Epithelial cell of esophagus (primary cell): ENCODE measurements around the gene SH2B2.

Experiments used
- DNase-seq: peaks from one replicate; pipeline ENCODE4 v3.0.0; 2010; ENCODE audit warnings: low read depth
- H3K4me3 ChIP-seq: 2 replicates; pipeline ENCODE4 v1.5.1; 2011; ENCODE audit warnings: mild to moderate bottlenecking, low read length, control low read depth
- TF ChIP-seq, protein P1 (sequence below): IDR thresholded peaks from 2 replicates; pipeline ENCODE4 v1.5.1; 2011; ENCODE audit warnings: low read depth, mild to moderate bottlenecking, low read length, control low read depth, inconsistent platforms; ENCODE audit not compliant: insufficient read depth; ENCODE audit errors: missing control alignments

Gene SH2B2

DNA sequence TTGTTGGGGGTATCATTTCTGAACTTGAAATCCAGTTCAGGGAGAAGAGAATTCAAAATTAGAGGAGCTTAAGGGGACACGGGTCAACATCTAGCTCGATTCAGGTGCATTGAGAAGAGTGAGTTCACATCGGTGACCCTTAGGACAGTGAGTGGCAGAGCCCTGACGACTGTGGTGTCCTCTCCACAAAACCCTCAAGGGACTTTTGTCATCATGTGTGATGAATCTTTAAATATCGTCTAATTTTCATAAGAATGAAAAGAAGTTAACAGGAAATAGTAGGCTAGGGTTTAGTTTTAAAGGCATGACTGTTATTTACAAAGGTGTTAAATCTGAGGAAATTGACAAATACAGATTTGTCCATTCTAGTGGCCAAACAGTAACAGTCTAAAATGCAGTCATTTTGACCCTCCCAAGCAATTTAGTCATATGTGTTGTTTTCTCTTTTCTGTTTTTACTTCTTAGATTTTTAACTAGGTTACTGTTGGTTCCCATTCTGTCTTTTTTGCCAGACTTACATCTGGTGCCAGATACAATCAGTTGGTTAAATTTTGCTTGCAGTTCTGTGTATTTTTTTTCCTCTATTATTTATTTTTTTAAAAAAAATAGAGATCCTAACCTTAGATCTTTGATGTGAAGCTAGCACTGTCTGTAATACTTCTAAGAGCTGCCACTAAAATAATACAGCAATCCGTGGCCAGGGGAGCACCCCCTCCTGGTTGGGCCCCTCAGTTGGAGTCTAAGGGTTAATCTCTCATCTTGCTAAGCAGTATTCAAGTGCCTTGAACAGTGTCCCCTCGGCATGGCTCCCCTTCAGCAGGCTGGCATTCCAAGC is 34.9 kb upstream of the SH2B2 start:
- TF ChIP-seq, protein P1, sequence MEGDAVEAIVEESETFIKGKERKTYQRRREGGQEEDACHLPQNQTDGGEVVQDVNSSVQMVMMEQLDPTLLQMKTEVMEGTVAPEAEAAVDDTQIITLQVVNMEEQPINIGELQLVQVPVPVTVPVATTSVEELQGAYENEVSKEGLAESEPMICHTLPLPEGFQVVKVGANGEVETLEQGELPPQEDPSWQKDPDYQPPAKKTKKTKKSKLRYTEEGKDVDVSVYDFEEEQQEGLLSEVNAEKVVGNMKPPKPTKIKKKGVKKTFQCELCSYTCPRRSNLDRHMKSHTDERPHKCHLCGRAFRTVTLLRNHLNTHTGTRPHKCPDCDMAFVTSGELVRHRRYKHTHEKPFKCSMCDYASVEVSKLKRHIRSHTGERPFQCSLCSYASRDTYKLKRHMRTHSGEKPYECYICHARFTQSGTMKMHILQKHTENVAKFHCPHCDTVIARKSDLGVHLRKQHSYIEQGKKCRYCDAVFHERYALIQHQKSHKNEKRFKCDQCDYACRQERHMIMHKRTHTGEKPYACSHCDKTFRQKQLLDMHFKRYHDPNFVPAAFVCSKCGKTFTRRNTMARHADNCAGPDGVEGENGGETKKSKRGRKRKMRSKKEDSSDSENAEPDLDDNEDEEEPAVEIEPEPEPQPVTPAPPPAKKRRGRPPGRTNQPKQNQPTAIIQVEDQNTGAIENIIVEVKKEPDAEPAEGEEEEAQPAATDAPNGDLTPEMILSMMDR, result no peak
- DNase-seq, result no peak
- H3K4me3 ChIP-seq, result no peak overlapping the region

DNA sequence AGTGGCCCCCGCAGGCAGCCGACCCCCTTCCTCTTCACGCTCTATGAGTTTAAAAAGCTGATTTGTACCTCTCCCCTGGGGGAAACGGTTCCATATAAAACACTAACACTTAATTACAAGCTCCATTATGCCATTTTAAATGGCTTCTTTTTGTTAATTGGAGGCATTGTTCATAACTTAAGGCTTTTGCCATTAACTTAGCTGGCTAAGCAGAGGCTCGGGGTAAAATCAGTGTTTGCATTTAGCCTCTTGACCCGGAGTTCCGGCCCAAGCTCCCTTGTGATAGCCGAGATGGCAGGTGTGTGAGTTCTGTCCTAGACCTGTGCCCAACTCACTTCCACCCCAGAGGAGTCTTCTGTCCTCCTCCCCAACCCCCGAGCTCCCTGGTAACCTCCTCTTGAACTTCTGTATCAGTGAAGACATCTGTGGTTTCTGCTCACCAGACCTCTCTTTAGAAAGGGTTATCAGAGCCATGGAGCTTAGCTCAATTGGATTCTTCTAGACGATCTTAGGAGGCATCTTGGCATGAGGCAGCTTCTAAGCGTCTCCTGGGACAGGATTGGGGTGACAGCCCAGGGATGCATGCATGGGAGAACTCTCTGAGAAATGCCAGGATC is 34.2 kb upstream of the SH2B2 start:
- TF ChIP-seq, protein P1, result no peak
- no peak overlapping the region for H3K4me3 ChIP-seq
- no peak for DNase-seq

DNA sequence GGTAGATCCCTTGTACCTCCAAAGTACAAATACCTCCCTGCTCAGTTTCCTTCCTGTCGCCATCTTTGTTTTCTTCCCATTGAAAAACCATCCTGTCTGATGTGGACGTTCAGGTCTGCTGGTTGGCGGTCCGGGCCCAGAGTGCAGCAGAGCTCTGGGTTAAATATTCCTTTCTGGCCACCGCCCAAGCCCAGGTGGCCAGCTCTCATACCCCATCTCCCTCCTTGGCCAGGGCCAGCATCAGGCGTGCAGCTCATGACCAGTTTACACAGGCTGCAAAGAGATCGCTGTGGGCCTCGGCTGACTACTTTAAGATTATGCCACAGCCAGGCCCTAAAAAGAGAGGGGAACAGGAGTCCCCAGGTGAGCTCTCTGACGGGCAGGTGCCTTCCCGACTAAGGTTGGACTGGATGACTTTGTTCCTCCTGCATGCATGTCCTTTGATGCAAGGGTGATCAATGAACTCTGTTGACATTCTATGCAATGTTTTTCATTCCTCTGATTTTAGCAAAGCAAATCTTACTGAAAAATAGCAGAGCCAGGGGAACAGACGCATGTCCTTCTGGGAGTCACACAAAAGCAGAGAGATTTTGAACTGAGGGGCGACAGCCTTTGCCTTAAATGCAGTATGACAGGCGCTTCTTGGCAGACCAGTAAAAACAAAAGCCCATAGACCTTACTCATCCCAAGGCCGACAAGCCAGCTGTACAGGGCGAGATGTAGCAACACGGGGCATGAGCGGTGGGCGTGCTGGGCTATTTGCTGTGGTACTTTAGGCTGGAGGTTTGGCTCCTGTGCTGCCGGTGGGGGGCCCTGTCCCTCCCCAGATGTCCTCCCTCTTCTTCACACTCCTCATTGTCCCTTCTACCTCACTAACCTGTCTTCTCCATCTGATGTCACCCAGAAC is 33.3 kb upstream of the SH2B2 start:
- TF ChIP-seq, protein P1, result no peak
- no peak overlapping the region for H3K4me3 ChIP-seq

DNA sequence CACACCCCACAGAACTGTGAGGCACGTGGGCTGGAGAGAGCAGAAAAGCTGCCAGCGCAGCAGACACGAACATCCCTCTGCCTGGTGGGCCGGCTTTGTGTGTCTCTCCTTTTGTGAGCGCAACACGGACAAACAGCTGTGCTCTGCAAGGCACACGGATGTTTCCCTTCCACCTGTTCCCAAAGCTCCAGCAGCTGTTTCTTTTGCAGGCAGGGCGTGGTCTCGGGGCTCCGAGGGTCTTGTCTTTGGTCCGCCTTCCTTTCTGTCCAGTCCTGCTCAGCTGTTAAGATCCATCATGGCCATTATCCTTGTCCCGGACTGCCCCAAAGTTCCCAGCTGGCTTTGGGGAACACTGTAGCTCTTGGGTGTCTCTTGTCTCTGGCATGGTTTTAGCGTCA is 32.7 kb upstream of the SH2B2 start:
- no peak for DNase-seq
- no peak overlapping the region for H3K4me3 ChIP-seq
- TF ChIP-seq, protein P1, result no peak

More for the DNA sequence above, 33.3 kb upstream of the SH2B2 start:
- DNase-seq, result no peak

DNA sequence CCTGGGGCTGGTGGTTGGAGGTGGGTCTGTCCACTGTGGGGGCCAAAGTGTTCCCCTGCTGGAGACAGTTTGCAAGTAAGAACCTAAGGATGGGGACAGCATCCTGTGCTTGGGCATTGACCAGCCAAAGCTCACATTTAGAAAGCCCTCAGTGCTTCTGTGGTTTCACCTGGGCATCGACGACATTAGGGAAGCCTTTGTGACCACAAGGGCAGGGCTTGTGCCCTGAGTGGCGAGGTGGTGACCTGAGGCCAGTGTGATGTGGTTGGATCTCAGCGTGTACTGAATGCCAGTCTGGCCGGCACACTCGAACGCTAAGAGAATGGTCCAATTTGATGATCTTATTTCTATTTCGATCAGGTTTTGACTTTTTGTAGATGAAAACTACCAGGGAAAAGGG is 32.1 kb upstream of the SH2B2 start:
- TF ChIP-seq, protein P1, result no peak
- DNase-seq, result no peak
- H3K4me3 ChIP-seq, result no peak overlapping the region

DNA sequence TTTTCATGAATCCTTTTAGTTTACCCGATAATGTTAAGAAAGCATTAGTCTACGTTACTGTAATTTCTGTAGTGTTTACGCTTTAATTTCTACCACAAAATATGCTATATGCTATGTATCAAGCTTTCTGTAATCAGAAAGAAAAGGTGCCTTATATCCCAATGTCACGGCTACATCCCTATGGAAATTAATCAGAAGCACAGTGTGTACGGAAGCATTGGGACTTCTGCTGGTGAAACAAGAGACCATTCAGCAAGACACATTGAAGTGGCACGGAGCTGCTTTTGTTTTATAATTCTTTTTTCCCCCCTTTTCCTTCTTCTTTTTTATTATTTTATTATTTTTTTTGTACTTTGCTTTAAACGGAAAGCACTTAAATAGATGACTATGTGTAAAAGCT is 31.2 kb upstream of the SH2B2 start:
- no peak overlapping the region for H3K4me3 ChIP-seq
- TF ChIP-seq, protein P1, result no peak
- no peak for DNase-seq
